ENCODE results near the gene SRPK1.
"Not testable (repeated sequence)": the region's sequence is repeated elsewhere in the genome, so short reads cannot be mapped to it uniquely, and the experiment has no call there.

Gene SRPK1

GRCh38 chr6:35931120-35931561 lies 10.2 kb upstream of the SRPK1 start:
- DNase-seq (ENCODE audit: low read depth) = no peak

- no peak for DNase-seq (ENCODE audit: low read depth)
Measured at GRCh38 chr6:35929601-35930000, 8.7 kb upstream of the SRPK1 start.

GRCh38 chr6:35926509-35927215 lies 5.8 kb upstream of the SRPK1 start:
- DNase-seq (ENCODE audit: low read depth) = no peak

DNA sequence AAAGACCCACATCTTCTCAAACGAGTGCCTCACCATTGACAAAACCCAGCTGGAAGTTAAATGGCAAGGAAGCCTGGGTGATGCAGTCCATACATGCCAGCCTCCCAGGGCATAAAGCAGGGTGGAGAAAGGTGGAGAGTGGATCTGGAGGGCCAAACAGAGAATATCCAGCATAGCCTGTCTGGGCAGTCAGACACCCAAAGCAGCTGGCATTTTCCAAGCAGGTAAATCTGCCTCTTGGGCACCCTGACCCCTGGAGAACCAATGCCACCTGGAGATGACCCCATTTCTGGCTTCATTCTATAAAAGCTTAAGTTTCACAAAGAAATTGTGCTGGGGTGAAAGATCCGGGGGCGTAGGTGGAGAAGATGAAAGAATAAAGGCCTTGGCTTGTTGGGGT lies 5.1 kb upstream of the SRPK1 start:
- no peak for DNase-seq (ENCODE audit: low read depth)

- no peak for DNase-seq (ENCODE audit: low read depth)
Measured at GRCh38 chr6:35924146-35924545, 3.2 kb upstream of the SRPK1 start.

- no peak for DNase-seq (ENCODE audit: low read depth)
Measured at GRCh38 chr6:35922139-35922554, 1.2 kb upstream of the SRPK1 start.

DNA sequence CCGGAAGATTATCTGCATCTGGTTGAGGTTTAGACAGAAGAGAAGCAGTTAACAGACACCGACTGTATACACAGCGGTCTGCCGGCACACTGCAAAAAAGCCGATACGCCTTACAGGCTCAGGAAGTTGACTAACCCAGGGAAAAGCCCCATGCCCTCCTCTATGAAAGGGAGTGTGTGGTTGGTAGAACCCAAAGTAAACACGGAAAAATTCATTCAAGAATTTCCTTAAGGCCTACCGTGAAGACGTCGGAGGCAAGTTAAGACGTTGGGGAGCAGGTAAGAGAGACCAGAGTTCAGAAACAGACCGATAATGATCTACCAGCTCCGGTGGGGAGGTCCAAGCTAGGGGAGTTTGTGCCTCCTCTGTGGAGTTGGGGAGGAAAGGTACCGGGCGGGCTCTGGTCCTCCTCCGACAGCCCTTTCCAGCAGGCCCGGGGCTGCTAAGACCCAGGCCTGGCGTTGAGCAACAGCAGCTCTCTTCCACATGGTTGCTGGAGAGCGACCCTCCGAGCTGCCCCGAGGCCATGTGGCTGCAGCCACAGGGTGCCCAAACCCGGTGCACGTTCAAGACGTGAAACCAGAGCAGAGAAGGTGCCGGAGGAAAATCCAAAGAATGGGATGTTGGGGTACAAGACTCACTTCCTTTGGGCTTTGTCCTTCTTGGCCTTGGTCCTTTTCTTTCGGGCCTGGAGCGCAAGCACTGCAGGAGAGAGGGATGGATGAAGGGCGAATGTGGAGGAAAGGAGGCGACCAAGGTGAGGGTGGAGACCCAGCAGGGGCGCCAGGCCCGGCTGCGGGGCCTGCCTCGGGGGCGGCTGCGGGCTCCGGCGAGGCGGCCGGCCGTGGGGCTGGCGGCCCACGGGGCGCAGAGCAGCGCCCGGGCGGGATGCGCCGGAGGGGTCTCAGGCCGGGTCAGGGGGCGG lies 809 bp downstream of the SRPK1 start:
- DNase-seq (ENCODE audit: low read depth) = peak; percentile 88

GRCh38 chr6:35919085-35919826 lies 1.6 kb downstream of the SRPK1 start:
- DNase-seq (ENCODE audit: low read depth) = peak; percentile 71

DNA sequence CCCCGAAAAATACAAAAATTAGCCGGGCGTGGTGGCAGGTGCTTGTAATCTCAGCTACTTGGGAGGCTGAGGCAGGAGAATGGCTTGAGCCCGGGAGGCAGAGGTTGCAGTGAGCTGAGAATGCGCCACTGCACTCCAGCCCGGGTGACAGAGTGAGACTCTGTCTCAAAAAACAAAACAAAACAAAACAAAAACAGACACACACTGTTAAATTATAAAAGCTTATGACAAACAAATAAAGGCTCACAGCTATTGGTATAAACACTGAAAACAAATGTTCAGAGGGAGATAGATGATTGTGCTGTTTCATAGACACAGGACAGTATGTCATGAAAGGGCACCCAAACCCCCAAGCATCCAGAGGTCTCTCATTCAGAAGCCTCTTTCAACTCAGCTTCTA lies 4.0 kb downstream of the SRPK1 start:
- DNase-seq (ENCODE audit: low read depth) = not testable (repeated sequence)

DNA sequence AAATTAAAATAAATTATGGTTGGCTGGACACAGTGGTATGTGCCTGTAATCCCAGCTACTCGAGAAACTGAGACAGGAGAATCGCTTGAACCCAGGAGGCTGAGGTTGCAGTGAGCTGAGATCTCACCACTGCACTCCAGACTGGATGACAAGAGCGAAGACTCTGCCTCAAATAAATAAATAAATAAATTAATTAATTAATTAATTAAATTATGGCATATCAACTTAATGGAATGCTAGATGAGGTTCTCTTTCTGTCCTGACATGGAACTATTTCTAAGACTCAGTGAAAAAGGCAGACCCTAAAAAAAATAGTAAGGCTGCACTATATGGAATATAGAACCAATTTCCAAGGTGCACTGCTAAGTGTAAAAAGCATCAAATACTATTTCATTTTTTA lies 4.8 kb downstream of the SRPK1 start:
- no peak for DNase-seq (ENCODE audit: low read depth)

DNA sequence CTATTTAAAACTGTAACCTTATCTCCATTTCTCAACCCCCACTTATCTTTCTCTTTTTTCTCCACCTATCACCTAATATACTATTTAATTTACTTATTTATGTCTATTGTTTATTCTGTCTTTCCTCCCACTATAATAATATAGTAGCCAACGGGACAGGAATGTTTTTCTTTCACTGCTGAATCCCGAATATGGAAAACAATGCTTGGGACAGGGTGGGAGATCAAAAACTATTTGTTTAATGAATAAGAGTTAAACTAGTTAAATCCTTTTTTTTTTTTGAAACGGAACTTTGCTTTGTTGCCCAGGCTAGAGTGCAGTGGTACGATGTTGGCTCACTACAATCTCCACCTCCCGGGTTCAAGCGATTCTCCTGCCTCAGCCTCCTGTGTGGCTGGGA lies 6.4 kb downstream of the SRPK1 start:
- no peak for DNase-seq (ENCODE audit: low read depth)

GRCh38 chr6:35911871-35912653 lies 8.8 kb downstream of the SRPK1 start:
- peak; percentile 82 for DNase-seq (ENCODE audit: low read depth)

DNA sequence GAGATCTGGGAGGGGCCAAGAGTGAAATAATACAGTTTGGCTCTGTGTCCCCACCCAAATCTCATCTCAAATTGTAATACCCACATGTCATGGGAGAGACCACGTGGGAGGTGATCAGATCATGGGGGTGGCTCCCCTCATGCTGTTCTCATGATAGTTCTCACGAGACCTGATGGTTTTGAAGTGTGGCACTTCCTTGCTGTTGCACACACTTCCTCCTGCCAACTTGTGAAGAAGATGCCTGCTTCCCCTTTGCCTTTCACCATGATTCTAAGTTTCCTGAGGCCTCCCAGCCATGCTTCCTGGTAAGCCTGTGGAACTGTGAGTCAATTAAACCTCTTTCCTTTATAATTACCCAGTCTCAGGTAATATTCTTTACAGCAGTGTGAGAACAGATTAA lies 11.3 kb downstream of the SRPK1 start:
- DNase-seq (ENCODE audit: low read depth) = not testable (repeated sequence)

GRCh38 chr6:35908753-35909401 lies 12.0 kb downstream of the SRPK1 start:
- not testable (repeated sequence) for DNase-seq (ENCODE audit: low read depth)

DNA sequence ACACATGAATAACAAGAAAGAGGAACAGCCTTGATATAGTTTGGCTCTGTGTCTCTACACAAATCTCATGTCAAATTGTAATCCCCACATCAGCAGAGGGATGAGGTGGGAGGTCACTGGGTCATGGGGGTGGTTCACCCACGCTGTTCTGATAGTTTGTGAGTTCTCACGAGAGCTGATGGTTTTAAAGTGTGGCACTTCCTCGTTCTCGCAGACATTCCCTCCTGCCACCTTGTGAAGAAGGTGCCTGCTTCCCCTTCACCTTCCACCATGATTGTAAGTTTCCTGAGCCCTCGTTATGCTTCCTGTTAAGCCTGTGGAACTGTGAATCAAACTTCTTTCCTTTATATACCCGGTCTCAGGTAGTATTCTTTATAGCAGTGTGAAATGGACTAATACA lies 13.1 kb downstream of the SRPK1 start:
- no peak for DNase-seq (ENCODE audit: low read depth)

DNA sequence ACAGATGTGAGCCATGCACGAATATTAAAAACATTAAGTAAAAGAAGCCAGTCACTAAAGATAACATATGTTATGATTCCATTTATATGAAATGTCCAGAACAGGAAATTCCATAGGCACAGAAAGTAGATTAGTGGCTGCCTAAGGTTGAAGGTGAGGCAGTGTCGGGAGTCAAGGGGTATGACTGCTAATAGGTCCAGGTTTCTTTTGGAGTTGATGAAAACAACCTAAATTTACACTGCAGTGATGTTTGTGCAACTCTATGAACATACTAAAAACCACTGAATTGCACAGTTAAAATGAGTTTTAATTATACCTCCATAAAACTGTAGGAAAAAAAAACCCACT lies 14.4 kb downstream of the SRPK1 start:
- peak; percentile 41 for DNase-seq (ENCODE audit: low read depth)

GRCh38 chr6:35905841-35906498 lies 14.9 kb downstream of the SRPK1 start:
- peak; percentile 64 for DNase-seq (ENCODE audit: low read depth)

- DNase-seq (ENCODE audit: low read depth) = no peak
Measured at GRCh38 chr6:35905141-35905785, 15.6 kb downstream of the SRPK1 start.

GRCh38 chr6:35903679-35904078 lies 17.2 kb downstream of the SRPK1 start:
- no peak for DNase-seq (ENCODE audit: low read depth)

DNA sequence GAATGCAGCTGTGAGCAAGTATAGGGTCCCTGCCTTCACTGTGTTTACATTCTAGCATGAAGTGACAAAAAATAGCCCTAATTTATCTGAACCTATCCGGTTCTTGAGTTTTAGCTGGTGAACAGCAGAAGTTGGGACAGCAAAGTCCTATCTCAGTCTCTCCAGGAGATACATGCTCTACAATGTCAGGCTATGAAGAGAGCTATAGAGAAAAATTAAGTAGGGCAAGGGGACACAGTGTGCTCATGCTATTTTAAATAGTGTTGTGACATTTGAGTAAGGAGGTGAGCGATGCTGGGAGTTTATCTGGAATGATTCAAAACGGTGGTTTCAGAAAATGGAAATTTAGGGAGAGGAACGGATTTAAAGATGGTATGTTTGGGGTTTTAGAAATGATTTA lies 20.4 kb downstream of the SRPK1 start:
- DNase-seq (ENCODE audit: low read depth) = no peak

All from iris pigment epithelial cell (primary cell).